ENCODE data around the gene TNS1.

GRCh38 chr2:218017211-218018053 is 14.6 kb upstream of the TNS1 start:
- no peak for TF ChIP-seq EZH2 (IDR thresholded peaks at IDR 0.05)
- TF ChIP-seq POLR2AphosphoS5 (IDR thresholded peaks at IDR 0.05; ENCODE audit: borderline replicate concordance, low read depth, low read length) = no peak
- TF ChIP-seq FOXP2 (optimal IDR thresholded peaks at IDR 0.05; ENCODE audit: control extremely low read depth, extremely low read length, insufficient read depth) = no peak

All from SK-N-MC (cell line).